GM12878 (cell line): ENCODE measurements around the gene PITPNM3.

ENCODE experiments used
- CTCF ChIP-seq, 3 experiments: IDR thresholded peaks in 2 of 3; conservative IDR thresholded peaks in 1 of 3; 2 replicates each; pipeline ENCODE4 v1.5.1; 2011; ENCODE audit warnings: low read depth in 3 of 3, low read length in 3 of 3, mild to moderate bottlenecking in 3 of 3, control low read depth in 2 of 3, moderate library complexity in 2 of 3, inconsistent platforms in 1 of 3, mixed read lengths in 1 of 3; ENCODE audit not compliant: control insufficient read depth in 2 of 3, insufficient read depth in 1 of 3; ENCODE audit errors: extremely low read depth in 1 of 3
- E4F1 ChIP-seq: fragments of 450-650 bp; IDR thresholded peaks from 2 replicates; pipeline ENCODE4 v1.6.1; 2018; ENCODE audit warnings: borderline replicate concordance, mild to moderate bottlenecking; ENCODE audit not compliant: partially characterized antibody
- EP300 ChIP-seq, 2 experiments: fragments of 150-350 bp in 1 of 2; IDR thresholded peaks; 2 replicates each; pipeline ENCODE4 v1.6.1; 2011 to 2012; ENCODE audit warnings: low read depth in 2 of 2, low read length in 2 of 2, borderline replicate concordance in 1 of 2, improper control_type of control experiment in 1 of 2, inconsistent platforms in 1 of 2; ENCODE audit not compliant: control insufficient read depth in 1 of 2
- POLR2A ChIP-seq: IDR thresholded peaks from 2 replicates; pipeline ENCODE4 v1.6.1; 2011; ENCODE audit warnings: low read depth, mild to moderate bottlenecking, low read length
- SIN3A ChIP-seq: IDR thresholded peaks from 2 replicates; pipeline ENCODE4 v1.6.1; 2012; ENCODE audit warnings: low read depth, low read length, improper control_type of control experiment
- TF ChIP-seq, protein P1 (sequence below): IDR thresholded peaks from 2 replicates; pipeline ENCODE4 v1.6.1; 2012; ENCODE audit warnings: mild to moderate bottlenecking, low read depth, low read length
- TF ChIP-seq, protein P2 (sequence below): IDR thresholded peaks from 2 replicates; pipeline ENCODE4 v1.6.1; 2011; ENCODE audit warnings: low read depth, low read length, improper control_type of control experiment, borderline replicate concordance

DNA sequence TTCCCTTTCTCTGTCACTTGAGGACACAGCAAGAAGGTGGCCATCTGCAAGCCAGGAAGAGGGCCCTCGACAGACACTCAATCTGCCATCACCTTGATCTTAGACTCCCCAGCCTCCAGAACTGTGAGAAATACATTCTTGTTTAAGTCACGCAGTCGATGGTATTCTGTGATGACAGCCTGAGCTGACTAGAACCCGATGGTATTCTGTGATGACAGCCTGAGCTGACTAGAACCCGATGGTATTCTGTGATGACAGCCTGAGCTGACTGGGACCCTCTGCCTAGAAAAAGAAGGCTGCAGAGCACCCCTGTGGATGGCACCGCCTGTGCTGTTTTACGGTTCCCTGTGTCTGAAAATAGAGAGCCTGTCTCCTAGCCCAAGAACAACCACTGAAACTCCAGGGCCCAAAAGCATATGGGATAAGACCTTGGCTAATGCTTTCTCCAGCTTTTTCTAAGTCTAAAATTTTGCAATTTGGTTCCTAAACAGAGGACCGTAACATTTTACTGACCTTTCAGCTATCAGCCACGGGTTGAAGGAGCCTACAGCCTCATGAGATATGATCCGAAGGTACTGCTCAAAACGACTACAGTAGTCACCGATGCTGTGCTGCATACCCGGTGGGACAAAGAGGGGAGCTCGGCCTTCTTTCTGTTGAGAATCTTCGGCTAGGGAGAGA, 33.1 kb upstream of the PITPNM3 start:
- TF ChIP-seq E4F1 (no peak), SIN3A (no peak), POLR2A (no peak), CTCF (IDR thresholded peaks at IDR 0.05 in 2 of 3, conservative IDR thresholded peaks at IDR 0.05 in 1 of 3; ENCODE audit: control insufficient read depth in 2 of 3, extremely low read depth in 1 of 3, insufficient read depth in 1 of 3, low read depth in 3 of 3, low read length in 3 of 3) (no peak), EP300 (IDR thresholded peaks at IDR 0.05; ENCODE audit: borderline replicate concordance in 1 of 2, control insufficient read depth in 1 of 2, low read depth in 2 of 2, low read length in 2 of 2) (no peak)
- TF ChIP-seq, protein P1, sequence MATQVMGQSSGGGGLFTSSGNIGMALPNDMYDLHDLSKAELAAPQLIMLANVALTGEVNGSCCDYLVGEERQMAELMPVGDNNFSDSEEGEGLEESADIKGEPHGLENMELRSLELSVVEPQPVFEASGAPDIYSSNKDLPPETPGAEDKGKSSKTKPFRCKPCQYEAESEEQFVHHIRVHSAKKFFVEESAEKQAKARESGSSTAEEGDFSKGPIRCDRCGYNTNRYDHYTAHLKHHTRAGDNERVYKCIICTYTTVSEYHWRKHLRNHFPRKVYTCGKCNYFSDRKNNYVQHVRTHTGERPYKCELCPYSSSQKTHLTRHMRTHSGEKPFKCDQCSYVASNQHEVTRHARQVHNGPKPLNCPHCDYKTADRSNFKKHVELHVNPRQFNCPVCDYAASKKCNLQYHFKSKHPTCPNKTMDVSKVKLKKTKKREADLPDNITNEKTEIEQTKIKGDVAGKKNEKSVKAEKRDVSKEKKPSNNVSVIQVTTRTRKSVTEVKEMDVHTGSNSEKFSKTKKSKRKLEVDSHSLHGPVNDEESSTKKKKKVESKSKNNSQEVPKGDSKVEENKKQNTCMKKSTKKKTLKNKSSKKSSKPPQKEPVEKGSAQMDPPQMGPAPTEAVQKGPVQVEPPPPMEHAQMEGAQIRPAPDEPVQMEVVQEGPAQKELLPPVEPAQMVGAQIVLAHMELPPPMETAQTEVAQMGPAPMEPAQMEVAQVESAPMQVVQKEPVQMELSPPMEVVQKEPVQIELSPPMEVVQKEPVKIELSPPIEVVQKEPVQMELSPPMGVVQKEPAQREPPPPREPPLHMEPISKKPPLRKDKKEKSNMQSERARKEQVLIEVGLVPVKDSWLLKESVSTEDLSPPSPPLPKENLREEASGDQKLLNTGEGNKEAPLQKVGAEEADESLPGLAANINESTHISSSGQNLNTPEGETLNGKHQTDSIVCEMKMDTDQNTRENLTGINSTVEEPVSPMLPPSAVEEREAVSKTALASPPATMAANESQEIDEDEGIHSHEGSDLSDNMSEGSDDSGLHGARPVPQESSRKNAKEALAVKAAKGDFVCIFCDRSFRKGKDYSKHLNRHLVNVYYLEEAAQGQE = no peak
- TF ChIP-seq, protein P2, sequence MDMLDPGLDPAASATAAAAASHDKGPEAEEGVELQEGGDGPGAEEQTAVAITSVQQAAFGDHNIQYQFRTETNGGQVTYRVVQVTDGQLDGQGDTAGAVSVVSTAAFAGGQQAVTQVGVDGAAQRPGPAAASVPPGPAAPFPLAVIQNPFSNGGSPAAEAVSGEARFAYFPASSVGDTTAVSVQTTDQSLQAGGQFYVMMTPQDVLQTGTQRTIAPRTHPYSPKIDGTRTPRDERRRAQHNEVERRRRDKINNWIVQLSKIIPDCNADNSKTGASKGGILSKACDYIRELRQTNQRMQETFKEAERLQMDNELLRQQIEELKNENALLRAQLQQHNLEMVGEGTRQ = no peak
